GM12873 (cell line): ENCODE measurements around the gene CFAP69.
A peak's percentile ranks its signal among the peaks of the same experiment; 100 is the strongest.

ENCODE experiments used
- TF ChIP-seq, protein P1 (sequence below): IDR thresholded peaks from 2 replicates; pipeline ENCODE4 v1.5.1; 2012; ENCODE audit warnings: low read depth, mild to moderate bottlenecking, moderate library complexity, low read length, control low read depth; ENCODE audit not compliant: insufficient read depth; ENCODE audit errors: missing control alignments

The CFAP69 gene

DNA sequence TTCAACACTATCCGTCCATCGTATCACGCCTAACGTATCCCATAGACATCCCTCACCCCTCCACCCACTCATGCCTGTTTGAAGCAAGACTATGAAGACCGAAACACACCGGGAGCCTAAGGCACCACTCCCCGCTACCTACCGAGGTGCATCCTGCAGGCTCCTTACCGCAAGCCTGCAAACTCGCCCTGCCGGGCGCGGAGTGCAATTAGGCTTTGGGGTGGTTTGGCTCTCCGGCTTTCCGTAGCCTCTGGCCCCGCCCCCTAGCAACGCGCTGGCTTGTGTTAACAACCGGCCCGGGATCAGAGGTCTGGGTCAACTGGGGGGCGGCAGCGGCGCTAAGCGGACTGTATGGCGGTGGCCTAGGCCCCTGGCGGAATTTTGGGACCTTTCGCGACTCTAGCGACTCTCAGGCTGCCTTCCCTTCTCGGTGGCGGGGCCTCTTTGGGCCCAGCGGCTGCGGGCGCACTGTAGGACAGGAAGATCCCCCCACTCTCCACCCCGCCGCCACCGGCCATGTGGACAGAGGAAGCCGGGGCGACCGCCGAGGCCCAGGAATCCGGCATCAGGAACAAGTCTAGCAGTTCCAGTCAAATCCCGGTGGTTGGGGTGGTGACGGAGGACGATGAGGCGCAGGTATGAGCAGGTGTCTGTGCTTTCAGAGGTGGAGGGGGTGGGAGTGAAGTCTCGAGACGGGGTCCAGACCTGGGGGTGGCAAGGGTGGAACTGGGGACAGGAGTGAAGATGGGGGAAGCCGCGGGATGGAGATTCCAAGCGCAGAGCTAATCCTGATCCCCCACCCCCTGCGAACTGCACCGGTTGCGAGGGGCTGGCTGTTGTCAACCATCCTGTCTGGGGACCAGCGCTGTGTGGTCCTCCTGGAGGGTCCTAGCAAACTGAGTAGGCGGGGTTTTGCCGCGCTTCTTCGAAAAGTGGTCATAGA lies at the start of gene CFAP69:
TSS of gene CFAP69 (plus strand) at position 266 of the 943 bp plus-strand sequence. CDS start at position 517, 251 bp downstream.
- TF ChIP-seq, protein P1, sequence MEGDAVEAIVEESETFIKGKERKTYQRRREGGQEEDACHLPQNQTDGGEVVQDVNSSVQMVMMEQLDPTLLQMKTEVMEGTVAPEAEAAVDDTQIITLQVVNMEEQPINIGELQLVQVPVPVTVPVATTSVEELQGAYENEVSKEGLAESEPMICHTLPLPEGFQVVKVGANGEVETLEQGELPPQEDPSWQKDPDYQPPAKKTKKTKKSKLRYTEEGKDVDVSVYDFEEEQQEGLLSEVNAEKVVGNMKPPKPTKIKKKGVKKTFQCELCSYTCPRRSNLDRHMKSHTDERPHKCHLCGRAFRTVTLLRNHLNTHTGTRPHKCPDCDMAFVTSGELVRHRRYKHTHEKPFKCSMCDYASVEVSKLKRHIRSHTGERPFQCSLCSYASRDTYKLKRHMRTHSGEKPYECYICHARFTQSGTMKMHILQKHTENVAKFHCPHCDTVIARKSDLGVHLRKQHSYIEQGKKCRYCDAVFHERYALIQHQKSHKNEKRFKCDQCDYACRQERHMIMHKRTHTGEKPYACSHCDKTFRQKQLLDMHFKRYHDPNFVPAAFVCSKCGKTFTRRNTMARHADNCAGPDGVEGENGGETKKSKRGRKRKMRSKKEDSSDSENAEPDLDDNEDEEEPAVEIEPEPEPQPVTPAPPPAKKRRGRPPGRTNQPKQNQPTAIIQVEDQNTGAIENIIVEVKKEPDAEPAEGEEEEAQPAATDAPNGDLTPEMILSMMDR, result peak; percentile 41

DNA sequence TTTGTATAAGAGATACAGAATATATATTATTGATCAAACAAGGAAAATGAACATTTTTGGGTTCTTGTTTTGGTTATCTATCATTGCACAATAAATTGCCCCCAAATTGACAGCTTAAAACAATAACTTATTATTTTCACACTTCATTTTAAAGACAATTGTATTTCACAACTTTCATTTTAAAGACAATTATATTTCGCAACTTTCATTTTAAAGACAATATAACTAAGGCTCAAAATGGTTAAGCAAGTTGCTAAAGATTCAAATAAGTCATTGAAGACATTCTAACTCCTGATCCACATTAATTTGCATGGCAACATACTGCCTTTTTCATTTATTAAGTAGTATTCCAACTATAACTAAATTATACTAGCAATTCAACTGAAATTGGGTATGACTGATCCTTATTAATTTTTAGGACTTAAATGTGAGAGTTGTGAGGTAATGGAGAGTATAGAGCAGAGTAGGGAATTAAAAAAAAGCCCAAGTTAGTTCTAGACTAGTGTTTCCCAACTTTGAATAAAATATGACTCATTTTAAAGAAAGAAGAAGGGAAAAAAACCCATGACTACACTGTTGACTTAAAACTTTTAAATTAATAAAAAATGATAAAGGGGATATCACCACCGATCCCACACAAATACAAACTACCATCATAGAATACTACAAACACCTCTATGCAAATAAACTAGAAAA lies 43.3 kb upstream of the CFAP69 start:
- TF ChIP-seq, protein P1, result no peak

DNA sequence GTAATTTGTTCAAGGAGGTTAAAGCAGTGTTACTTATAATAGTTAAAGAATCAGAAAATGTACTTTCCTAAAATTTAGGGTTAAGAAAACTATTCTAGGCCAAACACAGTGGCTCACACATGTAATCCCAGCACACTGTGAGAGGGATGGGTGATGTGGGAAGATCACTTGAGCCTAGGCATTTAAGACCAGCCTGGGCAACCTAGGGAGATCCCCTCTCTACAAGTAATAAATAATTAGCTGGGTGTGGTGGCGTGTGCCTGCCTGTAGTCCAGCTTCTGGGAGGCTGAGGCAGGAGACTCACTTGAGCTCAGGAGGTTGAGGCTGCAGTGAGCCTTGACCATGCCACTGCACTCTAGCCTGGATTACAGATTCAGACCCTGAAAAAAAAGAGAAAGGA lies 37.0 kb upstream of the CFAP69 start:
- TF ChIP-seq, protein P1, result no peak

GRCh38 chr7:90209776-90210175 lies 35.2 kb upstream of the CFAP69 start:
- TF ChIP-seq, protein P1, result no peak

GRCh38 chr7:90210475-90210874 lies 34.5 kb upstream of the CFAP69 start:
- TF ChIP-seq, protein P1, result no peak

- TF ChIP-seq, protein P1, result no peak
Observed at GRCh38 chr7:90210981-90211380, 34.0 kb upstream of the CFAP69 start.

DNA sequence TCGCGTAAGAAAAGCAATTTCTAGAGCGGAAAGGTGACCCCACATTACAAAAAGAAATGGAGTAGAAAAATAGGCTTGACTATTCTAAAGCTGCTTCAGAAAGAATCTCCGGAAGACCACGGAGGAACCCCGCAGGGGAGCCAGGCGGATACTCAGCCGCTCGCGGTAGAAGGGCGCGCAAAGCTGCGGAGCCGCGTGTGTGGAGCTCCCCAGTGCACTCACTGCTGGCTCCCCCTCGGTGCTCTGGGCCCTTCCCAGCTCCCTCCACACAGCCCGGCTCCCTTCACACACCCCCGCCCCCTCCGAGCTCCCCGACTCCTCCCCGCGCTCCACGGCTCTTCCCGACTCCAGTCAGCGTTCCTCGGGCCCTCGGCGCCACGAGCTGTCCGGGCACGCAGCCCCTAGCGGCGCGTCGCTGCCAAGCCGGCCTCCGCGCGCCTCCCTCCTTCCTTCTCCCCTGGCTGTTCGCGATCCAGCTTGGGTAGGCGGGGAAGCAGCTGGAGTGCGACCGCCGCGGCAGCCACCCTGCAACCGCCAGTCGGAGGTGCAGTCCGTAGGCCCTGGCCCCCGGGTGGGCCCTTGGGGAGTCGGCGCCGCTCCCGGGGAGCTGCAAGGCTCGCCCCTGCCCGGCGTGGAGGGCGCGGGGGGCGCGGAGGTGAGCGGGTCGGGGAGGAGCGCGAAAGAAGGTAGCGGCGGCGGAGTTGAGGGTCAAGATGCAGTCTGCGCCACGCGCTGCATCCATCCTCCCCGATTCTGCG lies 33.4 kb upstream of the CFAP69 start, which contains the start of gene STEAP2:
TSS of gene STEAP2 (plus strand) at position 350 of the 758 bp plus-strand sequence. CDS start 13,343 bp downstream, outside the sequence.
- TF ChIP-seq, protein P1, result peak; percentile 48
